GM18526 (cell line): Measurements from ENCODE around the gene SMG9.
A peak's percentile ranks its signal among the peaks of the same experiment; 100 is the strongest.

ENCODE experiments used
- POLR2A ChIP-seq: IDR thresholded peaks from 3 replicates; pipeline ENCODE4 v1.6.1; 2011; ENCODE audit not compliant: insufficient read length; ENCODE audit errors: extremely low read depth

Gene SMG9

DNA sequence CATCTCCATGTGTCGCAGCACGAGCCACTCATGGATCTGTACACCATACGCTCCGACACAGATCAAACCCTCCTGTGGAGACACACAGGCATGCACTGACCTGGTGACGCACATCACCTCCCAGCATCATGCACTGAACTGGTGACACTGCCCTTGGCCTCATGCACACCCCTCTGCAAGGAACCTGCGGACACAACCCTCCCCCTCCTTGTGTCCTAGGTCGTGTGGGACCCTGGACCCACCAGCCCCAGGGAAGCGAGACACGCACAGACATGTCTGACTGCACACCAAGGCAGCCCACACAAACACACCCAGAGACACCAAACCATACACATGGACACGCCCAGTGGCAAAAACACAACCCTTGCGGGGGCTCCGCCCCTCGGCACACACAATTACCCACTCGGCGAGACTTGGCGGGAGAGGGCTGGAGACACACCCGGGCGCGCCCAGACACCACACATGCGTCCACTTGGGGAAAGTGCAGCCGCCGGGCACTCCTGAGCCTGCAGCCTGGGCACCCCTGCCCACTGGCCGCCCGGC is 28.0 kb upstream of the SMG9 start:
- TF ChIP-seq POLR2A = no peak

DNA sequence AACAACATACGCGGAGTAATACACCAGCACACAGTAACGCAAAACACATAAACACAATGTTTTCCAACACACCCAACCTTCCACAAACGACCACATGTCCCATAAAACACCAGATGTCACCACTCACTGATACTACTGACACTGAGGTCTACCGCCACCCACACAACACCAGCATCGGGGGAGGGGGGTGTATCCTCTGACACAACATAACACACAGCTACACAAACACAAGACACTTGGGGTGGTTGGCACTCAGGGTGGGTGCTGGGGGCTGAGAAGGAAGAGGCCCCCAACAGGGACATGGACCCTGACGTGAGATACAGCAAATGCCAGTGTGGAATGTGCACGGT is 27.5 kb upstream of the SMG9 start:
- TF ChIP-seq POLR2A = no peak

DNA sequence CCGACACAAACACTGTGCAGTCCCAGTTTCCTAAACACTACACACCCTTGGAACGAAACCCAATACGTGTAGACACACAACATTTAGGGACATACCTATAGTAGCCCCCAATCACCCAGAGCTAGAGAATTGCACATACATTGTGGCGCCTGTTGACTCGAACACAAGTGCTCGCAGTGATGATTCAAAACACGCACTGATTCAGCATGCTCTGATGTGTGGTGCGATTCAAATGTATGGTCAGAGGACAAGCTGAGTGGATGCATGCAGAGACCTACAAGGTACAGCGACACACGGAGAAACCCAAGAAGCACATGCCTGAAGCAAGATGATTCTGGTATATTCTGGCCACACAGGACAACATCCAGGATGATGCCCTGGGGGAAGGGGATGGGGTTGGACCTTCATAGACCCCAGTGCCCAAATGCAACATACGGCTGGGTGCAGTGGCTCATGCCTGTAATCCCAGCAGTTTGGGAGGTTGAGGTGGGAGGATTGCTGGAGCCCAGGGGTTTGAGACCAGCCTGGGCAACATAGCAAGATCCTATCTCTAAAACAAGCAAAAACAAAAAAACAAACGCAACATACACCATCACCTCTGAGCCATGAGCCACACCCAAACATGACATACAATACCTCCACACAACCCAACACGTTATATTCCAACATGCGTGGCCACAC is 27.0 kb upstream of the SMG9 start:
- no peak for TF ChIP-seq POLR2A

DNA sequence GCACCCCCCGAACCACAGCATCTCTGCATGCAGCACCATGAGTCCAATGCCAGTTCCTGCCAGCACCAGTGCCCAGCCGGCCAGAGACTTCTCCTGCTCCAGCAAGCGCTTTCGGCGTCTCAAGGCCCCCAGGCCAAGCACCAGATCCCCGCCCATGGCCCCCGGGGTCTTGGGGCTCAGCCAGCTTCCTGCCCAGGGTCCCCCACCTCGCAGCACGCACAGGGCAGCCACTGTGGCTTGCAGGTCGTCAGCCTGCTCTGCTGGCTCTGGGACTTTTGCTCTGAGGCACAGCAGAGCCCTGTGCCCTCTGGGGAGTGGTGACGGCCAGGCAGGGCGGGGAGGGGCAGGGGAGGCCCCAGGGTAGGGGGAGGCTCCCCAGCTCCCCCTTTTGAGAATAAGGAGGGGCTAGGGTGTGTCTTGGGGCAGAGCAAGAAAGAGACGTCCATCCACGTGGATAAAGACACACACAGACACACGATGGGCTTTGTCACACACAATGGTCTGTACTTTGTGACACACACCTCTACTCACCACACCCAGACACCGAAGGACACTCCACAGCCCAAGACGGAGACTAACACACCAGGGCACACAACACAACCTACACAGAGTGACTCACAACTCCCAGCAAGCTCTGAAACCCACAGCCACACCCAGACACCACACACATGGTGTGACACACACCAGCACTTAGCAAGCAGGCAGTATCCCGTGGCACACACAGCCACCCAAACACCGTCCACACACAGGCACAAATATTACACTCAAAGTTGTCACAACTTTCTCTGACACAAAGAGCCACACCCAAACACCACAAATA is 26.2 kb upstream of the SMG9 start, which contains the start of gene KCNN4:
KCNN4 (minus strand) TSS at position 268 of the 820 bp plus-strand sequence; CDS start at position 156, 112 bp downstream.
- TF ChIP-seq POLR2A = peak; percentile 91

DNA sequence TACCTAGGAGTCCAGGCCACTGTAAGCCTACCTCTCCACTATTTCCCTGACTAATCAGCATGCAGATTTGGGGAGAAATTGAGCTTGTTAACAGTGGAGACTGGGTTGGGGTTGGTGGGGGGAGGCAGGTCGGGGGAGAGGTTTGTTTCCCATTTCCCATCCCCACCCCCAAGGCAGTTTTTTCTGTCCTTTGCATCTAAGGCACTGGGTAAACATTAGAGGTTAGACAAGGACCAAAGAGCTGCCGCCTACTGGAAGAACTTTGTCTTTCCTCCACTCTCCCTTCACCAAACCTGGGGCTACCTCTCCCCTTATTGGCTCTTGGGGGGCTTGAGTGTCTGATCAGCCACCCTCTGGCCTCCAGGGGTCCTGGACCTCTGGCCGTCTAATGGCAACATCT is 25.1 kb upstream of the SMG9 start:
- no peak for TF ChIP-seq POLR2A

DNA sequence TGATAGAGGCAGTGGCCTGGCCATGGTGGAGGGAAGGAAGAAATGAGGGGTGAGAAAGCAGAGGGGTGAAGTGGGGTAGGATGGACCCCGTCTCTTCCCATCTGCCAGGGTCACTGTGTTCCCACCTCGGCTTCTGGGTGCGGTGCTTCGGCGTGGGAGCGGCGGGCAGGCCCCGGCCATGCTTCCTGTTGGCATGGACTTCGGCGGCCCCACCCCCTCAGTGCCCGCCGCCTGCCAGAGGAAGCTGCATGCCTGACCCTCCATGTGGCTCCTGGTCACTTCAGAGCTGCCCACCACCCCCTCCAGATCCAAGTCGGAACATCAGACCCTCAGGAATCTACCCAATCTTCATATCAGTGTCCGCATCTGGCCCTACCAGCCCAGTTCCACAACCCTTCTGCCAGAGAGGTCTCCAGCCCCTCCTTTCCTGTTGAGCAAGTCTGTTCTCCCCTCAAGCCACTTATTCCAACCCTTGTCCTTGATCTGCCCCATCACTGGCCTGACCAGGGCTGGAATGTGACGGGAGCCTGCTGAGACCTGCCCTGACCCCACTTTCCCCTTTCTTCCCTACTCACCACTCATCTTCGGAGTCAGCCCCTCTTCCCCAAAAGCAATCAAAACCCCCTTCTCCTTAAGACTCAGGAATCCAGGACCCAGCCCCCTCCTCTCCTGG is 24.5 kb upstream of the SMG9 start:
- no peak for TF ChIP-seq POLR2A

DNA sequence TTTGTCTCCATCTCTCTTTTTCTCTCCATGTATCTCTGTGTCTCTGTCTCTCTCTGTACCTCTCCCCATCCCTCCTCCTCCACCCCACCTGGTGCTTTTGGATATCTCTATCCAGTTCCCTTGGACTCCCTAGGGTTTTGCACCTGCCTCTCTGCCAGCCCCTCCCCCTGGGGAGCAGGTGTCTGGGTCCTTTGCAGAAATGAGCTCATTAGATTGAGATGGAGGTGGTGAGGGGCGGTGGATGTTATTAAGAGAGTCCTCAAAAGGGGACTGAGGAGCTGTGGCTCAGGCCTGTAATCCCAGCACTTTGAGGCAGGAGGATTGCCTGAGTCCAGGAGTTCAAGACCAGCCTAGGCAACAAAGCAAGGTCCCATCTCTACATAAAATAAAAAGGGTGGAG is 23.9 kb upstream of the SMG9 start:
- no peak for TF ChIP-seq POLR2A

DNA sequence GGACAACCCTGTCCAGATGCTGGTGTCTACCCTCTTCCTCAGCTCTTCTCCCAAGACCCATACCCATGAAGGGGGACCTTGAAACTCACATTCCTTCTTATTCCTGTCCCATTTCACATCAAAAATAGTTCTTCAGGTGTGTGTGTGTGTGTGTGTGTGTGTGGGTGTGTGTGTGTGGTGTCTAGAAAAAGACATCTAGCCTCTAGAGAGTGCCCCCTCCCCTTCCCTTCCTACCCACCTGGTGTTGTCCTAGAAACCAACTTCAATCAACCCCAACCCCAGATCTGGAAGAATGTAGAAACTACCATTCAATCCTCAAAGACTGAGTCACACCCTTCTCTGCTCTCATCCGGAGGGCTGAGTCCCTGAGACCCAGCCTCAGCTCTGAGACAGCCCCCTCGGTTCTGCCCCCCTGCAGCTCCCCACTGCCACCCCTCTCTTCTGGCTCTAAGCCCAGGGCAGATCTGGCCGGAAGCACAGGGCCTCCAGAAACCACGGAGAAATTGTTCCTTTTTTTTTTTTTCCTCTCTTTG is 22.5 kb upstream of the SMG9 start:
- no peak for TF ChIP-seq POLR2A

DNA sequence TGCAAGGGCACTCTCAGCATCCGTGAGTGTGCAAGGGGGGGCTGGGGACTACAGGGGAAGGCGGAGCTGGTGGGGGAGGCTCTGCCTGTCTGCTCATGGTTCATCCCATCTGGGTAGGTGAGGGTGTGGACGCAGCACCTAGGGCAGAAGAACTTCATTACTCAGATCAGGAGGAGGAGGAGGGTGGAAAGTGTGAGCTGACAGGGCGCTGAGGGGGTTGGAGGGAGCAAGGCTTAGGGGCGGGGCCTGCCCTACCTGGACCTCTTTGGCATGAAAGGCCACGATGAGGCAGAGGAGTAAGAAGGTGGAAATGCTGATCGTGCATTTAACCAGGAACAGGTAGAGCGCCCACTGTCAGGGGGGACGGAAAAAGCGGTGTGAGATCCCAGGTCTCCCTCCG is 21.5 kb upstream of the SMG9 start:
- no peak for TF ChIP-seq POLR2A

DNA sequence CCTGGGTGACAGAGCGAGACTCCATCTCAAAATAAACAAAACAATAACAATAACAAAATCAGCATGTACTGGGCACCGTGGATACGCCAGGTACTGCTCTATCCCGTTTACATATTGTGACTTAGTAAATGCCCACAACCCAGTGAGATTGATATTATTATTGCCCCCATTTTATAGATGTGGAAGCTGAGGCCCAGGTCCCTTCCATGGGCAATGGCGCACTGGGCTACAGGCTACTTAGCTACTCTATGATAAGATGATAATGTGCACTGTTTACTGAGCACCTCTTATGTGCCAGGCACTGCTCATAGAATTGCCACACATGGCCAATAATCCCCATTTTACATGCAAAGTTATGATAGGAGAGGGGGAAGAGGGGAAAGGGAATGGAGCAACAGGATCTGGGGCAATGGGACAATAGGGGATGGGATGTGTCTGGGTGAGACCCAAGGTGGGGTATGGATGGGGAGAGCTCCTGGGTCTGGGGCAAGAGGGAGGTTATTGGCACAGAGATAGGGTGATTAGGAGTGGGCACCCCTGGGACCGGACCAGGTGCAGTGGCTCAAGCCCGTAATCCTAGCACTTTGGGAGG is 20.6 kb upstream of the SMG9 start:
- no peak for TF ChIP-seq POLR2A

DNA sequence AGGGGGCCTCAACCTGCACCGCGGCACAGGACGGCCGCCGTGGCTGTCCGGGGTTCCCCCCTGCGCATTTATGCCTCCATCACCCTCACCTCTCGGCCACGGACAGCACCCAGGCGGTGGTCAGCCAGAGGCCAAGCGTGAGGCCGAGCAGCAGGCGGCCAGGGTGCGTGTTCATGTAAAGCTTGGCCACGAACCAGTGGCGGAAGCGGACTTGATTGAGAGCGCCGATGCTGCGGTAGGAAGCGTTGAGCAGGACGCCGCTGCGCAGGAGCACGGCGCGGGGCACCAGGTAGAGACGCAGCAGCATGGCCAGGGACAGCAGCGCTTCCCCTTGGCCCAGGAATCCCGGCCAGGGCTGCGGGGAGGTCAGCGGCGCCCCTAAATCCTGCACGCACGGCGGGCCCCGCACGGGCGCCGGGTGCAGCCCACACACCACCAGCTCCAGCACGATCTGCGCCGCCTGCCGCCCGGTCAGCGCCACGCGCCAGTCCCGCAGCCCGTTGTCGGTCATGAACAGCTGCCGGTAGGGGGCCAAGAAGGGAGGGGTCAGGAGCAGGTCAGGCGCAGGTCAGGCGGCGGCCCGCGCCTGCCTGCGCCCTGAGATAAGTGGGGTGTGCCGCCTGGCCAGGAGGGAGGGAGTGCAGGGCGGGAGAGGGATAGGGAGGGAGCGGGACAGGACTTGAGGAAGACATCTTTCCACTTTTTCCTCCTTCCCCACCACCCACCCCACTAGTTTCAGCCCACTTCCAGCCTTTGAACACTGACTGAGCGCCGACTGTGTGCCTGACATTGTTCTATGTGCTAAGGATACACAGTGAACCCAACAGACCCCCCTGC is 19.6 kb upstream of the SMG9 start:
- no peak for TF ChIP-seq POLR2A

DNA sequence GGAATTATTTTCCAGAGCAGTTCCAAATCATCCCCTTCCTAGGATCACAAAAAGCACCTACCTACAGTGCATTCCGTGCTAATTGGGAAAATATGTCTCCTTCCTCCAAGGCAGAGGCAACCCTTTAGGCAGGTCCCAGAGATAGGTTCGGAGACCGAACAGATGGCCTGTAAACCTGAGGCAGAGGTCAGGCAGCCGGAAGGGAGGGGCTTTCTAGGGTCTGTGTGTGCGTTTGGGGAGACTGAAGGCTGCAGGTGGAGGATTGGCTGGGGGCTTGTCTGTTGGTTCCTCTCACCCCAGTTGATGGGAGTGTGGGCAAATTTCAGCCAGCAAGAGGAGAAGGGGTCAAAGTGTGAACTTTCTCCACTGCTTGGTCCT is 19.0 kb upstream of the SMG9 start:
- no peak for TF ChIP-seq POLR2A

DNA sequence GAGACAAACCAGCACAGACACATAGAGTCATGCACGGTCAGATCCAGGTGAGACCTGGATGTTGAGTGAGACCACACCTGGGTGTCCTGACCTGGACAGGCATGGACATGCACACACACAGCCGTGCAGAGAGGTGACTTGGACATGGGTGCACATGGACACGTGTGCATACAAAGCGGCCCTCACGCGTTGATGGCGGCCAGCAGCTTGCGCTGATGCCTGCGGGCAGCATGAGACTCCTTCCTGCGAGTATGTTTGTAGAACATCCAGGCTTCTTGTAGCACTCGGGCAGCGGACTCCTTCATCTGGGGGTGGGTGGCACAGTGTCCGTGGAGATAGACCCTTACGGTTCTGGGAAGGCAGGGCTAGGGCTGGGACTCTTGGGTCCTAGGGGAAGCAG is 14.5 kb upstream of the SMG9 start:
- TF ChIP-seq POLR2A = no peak

DNA sequence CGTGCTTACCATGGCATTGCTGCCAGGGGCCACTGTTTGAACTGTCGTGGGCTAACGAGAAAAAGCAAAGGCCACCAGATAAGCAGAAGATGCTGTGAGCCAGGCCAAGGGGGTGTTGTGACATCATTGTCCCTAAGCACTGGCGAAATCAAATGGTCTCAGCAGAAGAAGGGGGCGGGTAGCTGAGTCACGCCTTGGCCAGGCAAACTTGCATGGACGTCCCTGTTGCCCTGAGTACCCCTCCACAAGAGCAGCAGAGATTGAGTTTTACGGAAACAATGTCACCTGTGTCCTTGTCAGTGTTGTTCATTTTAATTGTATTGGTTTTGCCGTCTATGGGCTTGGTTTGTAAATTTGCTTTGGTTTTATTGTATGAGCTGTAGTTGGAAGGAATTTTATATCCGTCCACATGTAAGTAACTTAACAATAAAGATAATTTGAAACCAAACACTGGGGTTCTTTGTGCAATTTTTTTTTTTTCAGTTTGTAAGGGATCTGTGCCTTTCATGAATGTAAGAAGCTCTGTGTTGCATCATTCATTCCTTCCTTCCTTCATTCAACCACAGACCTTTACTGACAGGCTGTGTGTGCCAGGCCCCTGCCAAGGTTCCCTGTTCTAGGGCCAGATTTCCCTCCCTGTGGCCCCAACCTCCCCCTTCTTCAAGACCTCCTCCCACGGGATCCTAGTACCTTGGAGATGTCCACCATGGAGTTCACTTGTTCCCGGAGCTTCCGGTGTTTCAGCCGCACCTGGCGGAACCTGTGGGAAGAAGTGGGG is 13.7 kb upstream of the SMG9 start:
- TF ChIP-seq POLR2A = no peak
